CD14-positive monocyte (primary cell): ENCODE results near the gene NDUFA12. TPM values are rescaled to one million over a fixed set of nuclear protein-coding genes. Genes with fewer than 3 reads are reported as not detected.

Source experiments
- DNase-seq, 3 donors: peaks; one replicate each; pipeline ENCODE4 v3.0.0-alpha.2; 2011 to 2022
- H2AFZ ChIP-seq: 2 replicates; pipeline ENCODE4 v1.6.0; 2012; ENCODE audit warnings: mild to moderate bottlenecking, low read depth, low read length, inconsistent platforms; ENCODE audit not compliant: insufficient read depth, poor library complexity, severe bottlenecking
- H3K27ac ChIP-seq, 2 donors: 1 replicate in 1 of 2; 2 replicates in 1 of 2; pipeline ENCODE4 v1.5.1; 2012 to 2013; ENCODE audit warnings: low read length in 2 of 2, control low read depth in 1 of 2, inconsistent platforms in 1 of 2, low read depth in 1 of 2, mild to moderate bottlenecking in 1 of 2
- H3K27me3 ChIP-seq, 2 donors: one replicate each; pipeline versions ENCODE4 v1.6.0 to v1.6.1; 2011 to 2013; ENCODE audit warnings: low read length in 2 of 2; ENCODE audit not compliant: control insufficient read depth in 2 of 2, insufficient read depth in 2 of 2
- H3K36me3 ChIP-seq, 2 donors: replicated peaks in 1 of 2; 1 replicate in 1 of 2; 2 replicates in 1 of 2; pipeline versions ENCODE4 v1.5.1 to v1.6.1; 2012 to 2013; ENCODE audit warnings: low read length in 2 of 2, control low read depth in 1 of 2, inconsistent platforms in 1 of 2, mild to moderate bottlenecking in 1 of 2; ENCODE audit not compliant: insufficient read depth in 2 of 2, control insufficient read depth in 1 of 2
- H3K4me1 ChIP-seq, 2 donors: 1 replicate in 1 of 2; 2 replicates in 1 of 2; pipeline versions ENCODE4 v1.5.1 to v1.6.1; 2012 to 2013; ENCODE audit warnings: low read length in 2 of 2, control low read depth in 1 of 2, inconsistent platforms in 1 of 2, mild to moderate bottlenecking in 1 of 2, moderate library complexity in 1 of 2; ENCODE audit not compliant: insufficient read depth in 2 of 2, control insufficient read depth in 1 of 2
- H3K4me2 ChIP-seq: replicated peaks from 2 replicates; pipeline ENCODE3; 2012; ENCODE audit warnings: low read length, moderate library complexity, mild to moderate bottlenecking; ENCODE audit not compliant: poor library complexity, severe bottlenecking; ENCODE audit errors: extremely low read depth
- H3K4me3 ChIP-seq, 3 experiments: fragments of 200-600 bp in 1 of 3; sonication (generic) in 1 of 3; replicated peaks in 1 of 3; 1 replicate in 2 of 3; 2 replicates in 1 of 3; pipeline ENCODE4 v1.5.1; 2011 to 2013; ENCODE audit warnings: low read length in 3 of 3, mild to moderate bottlenecking in 3 of 3, control low read depth in 2 of 3, low read depth in 2 of 3, inconsistent platforms in 1 of 3, moderate library complexity in 1 of 3
- H3K79me2 ChIP-seq: 2 replicates; pipeline ENCODE4 v1.6.0; 2012; ENCODE audit warnings: mild to moderate bottlenecking, control low read depth, inconsistent platforms, low read length, moderate library complexity; ENCODE audit not compliant: insufficient read depth
- H3K9ac ChIP-seq: 2 replicates; pipeline ENCODE4 v1.6.0; 2017; ENCODE audit warnings: low read length, mild to moderate bottlenecking; ENCODE audit not compliant: insufficient read depth, poor library complexity, severe bottlenecking
- H3K9me3 ChIP-seq, 2 donors: replicated peaks in 1 of 2; 1 replicate in 1 of 2; 2 replicates in 1 of 2; pipeline versions ENCODE4 v1.5.1 to v1.6.1; 2012 to 2013; ENCODE audit warnings: low read length in 2 of 2, control low read depth in 1 of 2; ENCODE audit not compliant: control insufficient read depth in 1 of 2, insufficient read depth in 1 of 2
- H4K20me1 ChIP-seq: 2 replicates; pipeline ENCODE4 v1.6.0; 2012; ENCODE audit warnings: mild to moderate bottlenecking, low read length, control low read depth, moderate library complexity; ENCODE audit not compliant: insufficient read depth
- H3K27ac Mint-ChIP-seq, 7 donors: one replicate each; pipeline ENCODE4 v1.8.0; 2020; ENCODE audit warnings: mild to moderate bottlenecking in 7 of 7, mixed read lengths in 7 of 7, moderate library complexity in 6 of 7, inconsistent platforms in 2 of 7
- H3K27me3 Mint-ChIP-seq, 3 donors: one replicate each; pipeline ENCODE4 v1.8.0; 2021 to 2022; ENCODE audit warnings: low read depth in 3 of 3, mild to moderate bottlenecking in 3 of 3, mixed read lengths in 3 of 3, moderate library complexity in 3 of 3, inconsistent platforms in 1 of 3
- H3K36me3 Mint-ChIP-seq, 2 donors: one replicate each; pipeline ENCODE4 v1.8.0; 2020; ENCODE audit warnings: mixed read lengths in 2 of 2, inconsistent platforms in 1 of 2, mild to moderate bottlenecking in 1 of 2
- H3K4me1 Mint-ChIP-seq: one replicate; pipeline ENCODE4 v1.8.0; 2020; ENCODE audit warnings: mild to moderate bottlenecking, mixed read lengths
- H3K4me3 Mint-ChIP-seq, 2 donors: one replicate each; pipeline ENCODE4 v1.8.0; 2020; ENCODE audit warnings: mild to moderate bottlenecking in 2 of 2, mixed read lengths in 2 of 2, moderate library complexity in 1 of 2
- H3K9me3 Mint-ChIP-seq, 7 donors: one replicate each; pipeline ENCODE4 v1.8.0; 2020 to 2022; ENCODE audit warnings: mixed read lengths in 7 of 7, mild to moderate bottlenecking in 6 of 7, moderate library complexity in 6 of 7, inconsistent platforms in 2 of 7
- WGBS: methylation state at CpG from one replicate; pipeline ENCODE4 v1.1.5; 2013; ENCODE audit warnings: missing lambda C conversion rate; ENCODE audit not compliant: insufficient coverage; 5-methylcytosine and 5-hydroxymethylcytosine counted together
- intact Hi-C, 2 donors: fragments of 100-400 bp; cut with micrococcal nuclease; formaldehyde crosslinking; loops; one replicate each; pipeline versions ENCODE4 v1.15.0 to v1.15.1; 2023
- polyA plus RNA-seq, 3 donors: library from polyadenylated mRNA; depleted of rRNA in 1 of 3; unstranded in 2 of 3; stranded (reverse) in 1 of 3; fragments of 300-500 nt in 2 of 3; fragments of >200 nt in 1 of 3; fragmentation: Illumina TruSeq in 2 of 3; gene quantifications; 1 replicate in 2 of 3; 2 replicates in 1 of 3; pipeline ENCODE4 v1.2.3, GENCODE V29; 2012 to 2021
- TF ChIP-seq, protein P1 (sequence below): fragments of 200-600 bp; IDR thresholded peaks from one replicate; pipeline ENCODE4 v1.8.0; 2022; ENCODE audit warnings: antibody characterized with exemption, mild to moderate bottlenecking

The NDUFA12 gene
- polyA plus RNA-seq, 3 donors = 105 to 302 (median 286) TPM

DNA sequence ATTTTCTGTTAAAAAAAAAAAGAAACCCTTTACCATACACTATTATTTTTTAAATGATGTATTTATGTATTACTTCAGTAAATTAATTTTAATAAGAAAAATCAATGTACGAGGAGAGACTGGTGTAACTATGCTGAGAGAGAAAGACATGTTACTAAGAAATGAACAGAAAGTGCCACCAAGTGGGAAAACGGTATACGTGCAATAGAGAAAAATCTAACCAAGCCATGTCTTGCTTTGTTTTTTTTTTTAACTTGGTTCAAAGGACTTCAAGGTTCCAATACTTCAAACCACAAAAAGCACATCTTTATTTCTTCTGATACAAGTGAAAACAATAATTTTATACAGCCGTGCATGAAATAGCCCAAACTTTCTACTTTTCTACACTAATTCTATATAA is 22.9 kb downstream of the NDUFA12 start:
- peaks cover 10% of the 10 kb centered on the region for H3K79me2 ChIP-seq
- Mint-ChIP-seq H3K27ac (no peak overlapping the region), H3K4me1 (peaks cover 2% of the 10 kb centered on the region), H3K9me3 (no peaks in the 10 kb centered on the region), H3K27me3 (no peaks in the 10 kb centered on the region), H3K36me3 (peaks cover 35 to 46% of the 10 kb centered on the region in 2 donors), H3K4me3 (no peak overlapping the region)
- H4K20me1 ChIP-seq = peaks cover 14% of the 10 kb centered on the region
- no peak overlapping the region for H2AFZ ChIP-seq
- H3K4me2 ChIP-seq = no peak overlapping the region
- TF ChIP-seq, protein P1, sequence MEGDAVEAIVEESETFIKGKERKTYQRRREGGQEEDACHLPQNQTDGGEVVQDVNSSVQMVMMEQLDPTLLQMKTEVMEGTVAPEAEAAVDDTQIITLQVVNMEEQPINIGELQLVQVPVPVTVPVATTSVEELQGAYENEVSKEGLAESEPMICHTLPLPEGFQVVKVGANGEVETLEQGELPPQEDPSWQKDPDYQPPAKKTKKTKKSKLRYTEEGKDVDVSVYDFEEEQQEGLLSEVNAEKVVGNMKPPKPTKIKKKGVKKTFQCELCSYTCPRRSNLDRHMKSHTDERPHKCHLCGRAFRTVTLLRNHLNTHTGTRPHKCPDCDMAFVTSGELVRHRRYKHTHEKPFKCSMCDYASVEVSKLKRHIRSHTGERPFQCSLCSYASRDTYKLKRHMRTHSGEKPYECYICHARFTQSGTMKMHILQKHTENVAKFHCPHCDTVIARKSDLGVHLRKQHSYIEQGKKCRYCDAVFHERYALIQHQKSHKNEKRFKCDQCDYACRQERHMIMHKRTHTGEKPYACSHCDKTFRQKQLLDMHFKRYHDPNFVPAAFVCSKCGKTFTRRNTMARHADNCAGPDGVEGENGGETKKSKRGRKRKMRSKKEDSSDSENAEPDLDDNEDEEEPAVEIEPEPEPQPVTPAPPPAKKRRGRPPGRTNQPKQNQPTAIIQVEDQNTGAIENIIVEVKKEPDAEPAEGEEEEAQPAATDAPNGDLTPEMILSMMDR = no peak
- H3K27me3 ChIP-seq = no peaks in the 10 kb centered on the region
- no peaks in the 10 kb centered on the region for H3K9me3 ChIP-seq
- no peak for DNase-seq
- peaks cover 13 to 53% of the 10 kb centered on the region in 2 donors for H3K36me3 ChIP-seq
- WGBS = no CpG with 5 or more reads among the region's 4 CpGs
- no peak overlapping the region for H3K9ac ChIP-seq
- intact Hi-C loops = no loop called here
- no peak overlapping the region for H3K27ac ChIP-seq
- H3K4me1 ChIP-seq = no peaks in the 10 kb centered on the region
- H3K4me3 ChIP-seq = no peak overlapping the region

DNA sequence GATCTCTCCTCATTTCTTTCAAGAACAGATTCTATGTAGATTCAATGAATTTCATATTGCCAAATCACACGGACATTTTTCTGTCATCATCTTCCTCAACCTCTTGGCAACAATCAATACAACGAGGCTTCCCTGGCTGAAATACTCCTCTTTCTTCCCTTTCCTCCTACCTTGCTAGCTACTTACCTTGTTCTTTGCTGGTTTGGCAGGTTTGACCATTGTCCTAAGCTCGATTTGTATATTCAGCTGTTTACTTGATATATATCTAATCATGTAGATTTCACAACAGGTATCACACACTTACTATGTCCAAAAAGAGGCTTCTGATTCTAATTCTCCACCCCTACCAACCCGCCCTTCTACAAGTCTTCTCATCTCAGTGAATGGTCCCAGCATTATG is 23.6 kb downstream of the NDUFA12 start:
- Histone ChIP-seq H3K4me3 (no peak overlapping the region), H3K27me3 (no peaks in the 10 kb centered on the region), H2AFZ (no peak overlapping the region), H3K9ac (no peak overlapping the region), H3K9me3 (no peaks in the 10 kb centered on the region), H3K36me3 (peaks cover 16 to 55% of the 10 kb centered on the region in 2 donors), H3K4me2 (no peak overlapping the region), H3K4me1 (no peaks in the 10 kb centered on the region), H3K27ac (no peak overlapping the region), H3K79me2 (peaks cover 10% of the 10 kb centered on the region), H4K20me1 (peaks cover 15% of the 10 kb centered on the region)
- peaks cover 2% of the 10 kb centered on the region for H3K4me1 Mint-ChIP-seq
- peaks cover 34 to 41% of the 10 kb centered on the region in 2 donors for H3K36me3 Mint-ChIP-seq
- 90% methylated on average over 3 of the region's 4 CpGs for WGBS
- H3K4me3 Mint-ChIP-seq = no peak overlapping the region
- no peaks in the 10 kb centered on the region for H3K9me3 Mint-ChIP-seq
- intact Hi-C loops = no loop called here
- no peak for DNase-seq
- TF ChIP-seq, protein P1 = no peak
- H3K27me3 Mint-ChIP-seq = no peaks in the 10 kb centered on the region
- no peak overlapping the region for H3K27ac Mint-ChIP-seq
